Measurements from ENCODE around the gene NCAPH2.
A peak's percentile ranks its signal among the peaks of the same experiment; 100 is the strongest.

NCAPH2 gene

GRCh38 chr22:50502628-50503474 is 5.2 kb upstream of the NCAPH2 start:
- peaks cover 9% of the 10 kb centered on the region for H3K4me1 ChIP-seq (ENCODE audit: control insufficient read depth, insufficient read depth, low read length)
- no peak overlapping the region for H3K9ac ChIP-seq (ENCODE audit: low read length)
- H3K4me3 ChIP-seq (ENCODE audit: low read length), result no peak overlapping the region
- no peak for DNase-seq (ENCODE audit: low read depth)
- no peaks in the 10 kb centered on the region for H3K9me3 ChIP-seq (ENCODE audit: control insufficient read depth, low read length)
- peaks cover 22% of the 10 kb centered on the region for H3K36me3 ChIP-seq (ENCODE audit: control insufficient read depth, insufficient read depth, low read length, severe bottlenecking)
- H3K27me3 ChIP-seq (replicated peaks; ENCODE audit: control insufficient read depth, insufficient read depth, low read length), result no peaks in the 10 kb centered on the region

- DNase-seq (ENCODE audit: low read depth), result no peak
Observed at GRCh38 chr22:50503475-50504145, 4.4 kb upstream of the NCAPH2 start.

GRCh38 chr22:50504369-50505211 is 3.4 kb upstream of the NCAPH2 start:
- no peaks in the 10 kb centered on the region for H3K9me3 ChIP-seq (ENCODE audit: control insufficient read depth, low read length)
- H3K36me3 ChIP-seq (ENCODE audit: control insufficient read depth, insufficient read depth, low read length, severe bottlenecking), result peaks cover 22% of the 10 kb centered on the region
- DNase-seq (ENCODE audit: low read depth), result no peak

More at GRCh38 chr22:50503475-50504145, 4.4 kb upstream of the NCAPH2 start:
- no peak overlapping the region for H3K4me3 ChIP-seq (ENCODE audit: low read length)
- H3K36me3 ChIP-seq (ENCODE audit: control insufficient read depth, insufficient read depth, low read length, severe bottlenecking), result peaks cover 22% of the 10 kb centered on the region
- H3K4me1 ChIP-seq (ENCODE audit: control insufficient read depth, insufficient read depth, low read length), result peaks cover 6% of the 10 kb centered on the region
- no peaks in the 10 kb centered on the region for H3K9me3 ChIP-seq (ENCODE audit: control insufficient read depth, low read length)
- no peak overlapping the region for H3K9ac ChIP-seq (ENCODE audit: low read length)
- H3K27me3 ChIP-seq (replicated peaks; ENCODE audit: control insufficient read depth, insufficient read depth, low read length), result no peaks in the 10 kb centered on the region

GRCh38 chr22:50505276-50505775 is 2.7 kb upstream of the NCAPH2 start:
- no peak overlapping the region for H3K4me3 ChIP-seq (ENCODE audit: low read length)
- no peaks in the 10 kb centered on the region for H3K9me3 ChIP-seq (ENCODE audit: control insufficient read depth, low read length)
- no peaks in the 10 kb centered on the region for H3K27me3 ChIP-seq (replicated peaks; ENCODE audit: control insufficient read depth, insufficient read depth, low read length)
- H3K9ac ChIP-seq (ENCODE audit: low read length), result no peak overlapping the region
- H3K4me1 ChIP-seq (ENCODE audit: control insufficient read depth, insufficient read depth, low read length), result peaks cover 15% of the 10 kb centered on the region
- H3K36me3 ChIP-seq (ENCODE audit: control insufficient read depth, insufficient read depth, low read length, severe bottlenecking), result peaks cover 22% of the 10 kb centered on the region
- no peak for DNase-seq (ENCODE audit: low read depth)

More at GRCh38 chr22:50504369-50505211, 3.4 kb upstream of the NCAPH2 start:
- Histone ChIP-seq H3K4me3 (ENCODE audit: low read length) (no peak overlapping the region), H3K27me3 (replicated peaks; ENCODE audit: control insufficient read depth, insufficient read depth, low read length) (no peaks in the 10 kb centered on the region), H3K9ac (ENCODE audit: low read length) (no peak overlapping the region), H3K4me1 (ENCODE audit: control insufficient read depth, insufficient read depth, low read length) (peaks cover 15% of the 10 kb centered on the region)

GRCh38 chr22:50505776-50506610 is 2.0 kb upstream of the NCAPH2 start:
- no peak for DNase-seq (ENCODE audit: low read depth)
- peak overlapping the region; percentile 96 for H3K9ac ChIP-seq (ENCODE audit: low read length)
- peaks cover 15% of the 10 kb centered on the region for H3K4me1 ChIP-seq (ENCODE audit: control insufficient read depth, insufficient read depth, low read length)
- H3K36me3 ChIP-seq (ENCODE audit: control insufficient read depth, insufficient read depth, low read length, severe bottlenecking), result peaks cover 22% of the 10 kb centered on the region
- peak overlapping the region; percentile 94 for H3K4me3 ChIP-seq (ENCODE audit: low read length)
- H3K9me3 ChIP-seq (ENCODE audit: control insufficient read depth, low read length), result no peaks in the 10 kb centered on the region
- no peaks in the 10 kb centered on the region for H3K27me3 ChIP-seq (replicated peaks; ENCODE audit: control insufficient read depth, insufficient read depth, low read length)

GRCh38 chr22:50506611-50507420 is 1.2 kb upstream of the NCAPH2 start:
- Histone ChIP-seq H3K4me3 (ENCODE audit: low read length) (peak overlapping the region; percentile 94), H3K36me3 (ENCODE audit: control insufficient read depth, insufficient read depth, low read length, severe bottlenecking) (peaks cover 22% of the 10 kb centered on the region), H3K9ac (ENCODE audit: low read length) (peak overlapping the region; percentile 96), H3K27me3 (replicated peaks; ENCODE audit: control insufficient read depth, insufficient read depth, low read length) (no peaks in the 10 kb centered on the region), H3K9me3 (ENCODE audit: control insufficient read depth, low read length) (no peaks in the 10 kb centered on the region), H3K4me1 (ENCODE audit: control insufficient read depth, insufficient read depth, low read length) (peaks cover 15% of the 10 kb centered on the region)
- peak; percentile 15 for DNase-seq (ENCODE audit: low read depth)

GRCh38 chr22:50507421-50507990 is 518 bp upstream of the NCAPH2 start, which contains the start of gene LMF2:
Gene LMF2 (minus strand): TSS chr22:50507702. CDS start chr22:50507675, 27 bp downstream.
- DNase-seq (ENCODE audit: low read depth), result no peak
- H3K27me3 ChIP-seq (replicated peaks; ENCODE audit: control insufficient read depth, insufficient read depth, low read length), result no peaks in the 10 kb centered on the region
- peak within 1 kb of the TSS; percentile 96 for H3K9ac ChIP-seq (ENCODE audit: low read length)
- H3K9me3 ChIP-seq (ENCODE audit: control insufficient read depth, low read length), result no peaks in the 10 kb centered on the region
- H3K4me3 ChIP-seq (ENCODE audit: low read length), result peak within 1 kb of the TSS; percentile 94
- H3K4me1 ChIP-seq (ENCODE audit: control insufficient read depth, insufficient read depth, low read length), result peaks cover 15% of the 10 kb centered on the region
- H3K36me3 ChIP-seq (ENCODE audit: control insufficient read depth, insufficient read depth, low read length, severe bottlenecking), result peaks cover 23% of the 10 kb centered on the region

GRCh38 chr22:50508897-50509296 is 873 bp downstream of the NCAPH2 start:
- no peak for DNase-seq (ENCODE audit: low read depth)
- Histone ChIP-seq H3K4me1 (ENCODE audit: control insufficient read depth, insufficient read depth, low read length) (peaks cover 15% of the 10 kb centered on the region), H3K9me3 (ENCODE audit: control insufficient read depth, low read length) (no peaks in the 10 kb centered on the region), H3K36me3 (ENCODE audit: control insufficient read depth, insufficient read depth, low read length, severe bottlenecking) (peaks cover 15% of the 10 kb centered on the region), H3K4me3 (ENCODE audit: low read length) (peak overlapping the region; percentile 94), H3K9ac (ENCODE audit: low read length) (peak overlapping the region; percentile 87), H3K27me3 (replicated peaks; ENCODE audit: control insufficient read depth, insufficient read depth, low read length) (no peaks in the 10 kb centered on the region)

GRCh38 chr22:50513175-50513574 is 5.2 kb downstream of the NCAPH2 start:
- Histone ChIP-seq H3K4me1 (ENCODE audit: control insufficient read depth, insufficient read depth, low read length) (peaks cover 10% of the 10 kb centered on the region), H3K27me3 (replicated peaks; ENCODE audit: control insufficient read depth, insufficient read depth, low read length) (no peaks in the 10 kb centered on the region), H3K9ac (ENCODE audit: low read length) (no peak overlapping the region), H3K9me3 (ENCODE audit: control insufficient read depth, low read length) (no peaks in the 10 kb centered on the region), H3K4me3 (ENCODE audit: low read length) (no peak overlapping the region), H3K36me3 (ENCODE audit: control insufficient read depth, insufficient read depth, low read length, severe bottlenecking) (peaks cover 10% of the 10 kb centered on the region)
- no peak for DNase-seq (ENCODE audit: low read depth)
